Neural cell (in vitro differentiated cells): ENCODE data around the gene ZNF687. TPM values are rescaled to one million over a fixed set of nuclear protein-coding genes. Genes with fewer than 3 reads are reported as not detected.

ENCODE experiments used
- H2AFZ ChIP-seq: fragments of 200-600, 300-800 bp; sonication (generic), shearing (Covaris generic); 2 replicates; pipeline ENCODE4 v1.6.0; 2014; ENCODE audit warnings: low read depth, mild to moderate bottlenecking, antibody characterized with exemption, low read length, moderate library complexity
- H3F3A ChIP-seq: fragments of 200-600 bp; shearing (Covaris generic); 2 replicates; pipeline ENCODE4 v1.6.1; 2016; ENCODE audit warnings: mild to moderate bottlenecking, moderate library complexity, mixed read lengths, antibody characterized with exemption, low read length; ENCODE audit not compliant: insufficient read depth, poor library complexity, severe bottlenecking
- H3K27ac ChIP-seq: fragments of 200-600, 300-800 bp; sonication (generic), shearing (Covaris generic); 2 replicates; pipeline ENCODE4 v1.5.1; 2014; ENCODE audit warnings: mild to moderate bottlenecking, low read length, moderate library complexity
- H3K27me3 ChIP-seq: fragments of 300-800, 200-600 bp; sonication (generic), shearing (Covaris generic); 2 replicates; pipeline ENCODE4 v1.6.0; 2014; ENCODE audit warnings: mild to moderate bottlenecking, low read depth, low read length, moderate library complexity; ENCODE audit not compliant: insufficient read depth
- H3K36me3 ChIP-seq: fragments of 300-800, 200-600 bp; sonication (generic), shearing (Covaris generic); 2 replicates; pipeline ENCODE4 v1.5.1; 2014; ENCODE audit warnings: mild to moderate bottlenecking, antibody characterized with exemption, low read length, moderate library complexity; ENCODE audit not compliant: insufficient read depth
- H3K4me2 ChIP-seq: fragments of 300-800, 200-600 bp; sonication (generic), shearing (Covaris generic); 2 replicates; pipeline ENCODE4 v1.6.0; 2014; ENCODE audit warnings: mild to moderate bottlenecking, low read length
- H3K4me3 ChIP-seq: fragments of 300-800, 200-600 bp; sonication (generic), shearing (Covaris generic); 2 replicates; pipeline ENCODE4 v1.5.1; 2014; ENCODE audit warnings: mild to moderate bottlenecking, low read length, moderate library complexity
- H3K79me2 ChIP-seq: fragments of 200-600 bp; shearing (Covaris generic); replicated peaks from 2 replicates; pipeline ENCODE4 v1.6.0; 2014; ENCODE audit warnings: mild to moderate bottlenecking, low read length, moderate library complexity; ENCODE audit not compliant: insufficient read depth
- H3K9ac ChIP-seq: fragments of 300-800, 200-600 bp; sonication (generic), shearing (Covaris generic); 2 replicates; pipeline ENCODE4 v1.6.1; 2016; ENCODE audit warnings: mild to moderate bottlenecking, low read length, mixed read lengths
- H3K9me2 ChIP-seq: fragments of 200-600 bp; shearing (Covaris generic); 2 replicates; pipeline ENCODE4 v1.6.1; 2016; ENCODE audit warnings: mild to moderate bottlenecking, low read length, mixed read lengths; ENCODE audit not compliant: insufficient read depth
- H3K9me3 ChIP-seq: fragments of 200-600, 300-800 bp; sonication (generic), shearing (Covaris generic); 2 replicates; pipeline ENCODE4 v1.6.1; 2016; ENCODE audit warnings: mild to moderate bottlenecking, mixed run types, low read length, moderate library complexity, mixed read lengths
- H4K20me1 ChIP-seq: fragments of 200-600 bp; shearing (Covaris generic); 2 replicates; pipeline ENCODE4 v1.6.1; 2016; ENCODE audit warnings: mild to moderate bottlenecking, mixed run types; ENCODE audit not compliant: insufficient read depth
- CTCF ChIP-seq: fragments of 450-650 bp; IDR thresholded peaks from 2 replicates; pipeline ENCODE4 v1.5.1; 2014; ENCODE audit warnings: antibody characterized with exemption, mild to moderate bottlenecking, moderate library complexity; ENCODE audit not compliant: poor library complexity, severe bottlenecking
- EP300 ChIP-seq: fragments of 450-650 bp; conservative IDR thresholded peaks from 2 replicates; pipeline ENCODE4 v1.6.1; 2014; ENCODE audit warnings: antibody characterized with exemption, mild to moderate bottlenecking, moderate library complexity; ENCODE audit not compliant: poor library complexity, severe bottlenecking
- EZH2 ChIP-seq: fragments of 200-600, 300-800 bp; shearing (Covaris generic), sonication (generic); IDR thresholded peaks from 2 replicates; pipeline ENCODE4 v1.6.1; 2014; ENCODE audit warnings: antibody characterized with exemption, low read length, borderline replicate concordance, mild to moderate bottlenecking; ENCODE audit not compliant: insufficient read depth, poor library complexity, severe bottlenecking
- MXI1 ChIP-seq: fragments of 450-650 bp; conservative IDR thresholded peaks from 2 replicates; pipeline ENCODE4 v1.6.1; 2014; ENCODE audit warnings: antibody characterized with exemption, mild to moderate bottlenecking; ENCODE audit not compliant: poor library complexity, severe bottlenecking
- POLR2AphosphoS5 ChIP-seq: IDR thresholded peaks from 2 replicates; pipeline ENCODE4 v1.6.1; 2012
- RAD21 ChIP-seq: fragments of 450-650 bp; conservative IDR thresholded peaks from 2 replicates; pipeline ENCODE4 v1.6.1; 2014; ENCODE audit warnings: antibody characterized with exemption, mild to moderate bottlenecking, moderate library complexity
- SMC3 ChIP-seq: fragments of 450-650 bp; conservative IDR thresholded peaks from 2 replicates; pipeline ENCODE4 v1.6.1; 2014; ENCODE audit warnings: antibody characterized with exemption, mild to moderate bottlenecking, moderate library complexity; ENCODE audit not compliant: poor library complexity
- TAF1 ChIP-seq: IDR thresholded peaks from 2 replicates; pipeline ENCODE4 v1.6.1; 2012; ENCODE audit warnings: low read depth
- polyA plus RNA-seq: library from polyadenylated mRNA; depleted of rRNA; stranded (reverse); fragments of >200 nt; gene quantifications from 2 replicates; pipeline ENCODE4 v1.2.3, GENCODE V29; 2014
- TF ChIP-seq, protein P1 (sequence below): IDR thresholded peaks from 2 replicates; pipeline ENCODE4 v1.6.1; 2012; ENCODE audit warnings: borderline replicate concordance

Gene ZNF687
- polyA plus RNA-seq, 1 donor from 2014 or later, result 6.9 TPM

GRCh38 chr1:151311011-151311410 is 28.9 kb downstream of the ZNF687 start:
- Histone ChIP-seq H3K9me2 (no peaks in the 10 kb centered on the region), H2AFZ (no peak overlapping the region), H3K9ac (no peak overlapping the region), H3K36me3 (peaks cover 6% of the 10 kb centered on the region), H4K20me1 (no peaks in the 10 kb centered on the region), H3K9me3 (no peaks in the 10 kb centered on the region), H3K27me3 (no peaks in the 10 kb centered on the region), H3K79me2 (no peaks in the 10 kb centered on the region), H3K4me3 (no peak overlapping the region), H3K4me2 (no peak overlapping the region), H3F3A (no peaks in the 10 kb centered on the region), H3K27ac (no peak overlapping the region)
- TF ChIP-seq RAD21 (no peak), POLR2AphosphoS5 (no peak), SMC3 (no peak), CTCF (no peak), TAF1 (no peak), EP300 (no peak), EZH2 (no peak), MXI1 (no peak)
- TF ChIP-seq, protein P1, sequence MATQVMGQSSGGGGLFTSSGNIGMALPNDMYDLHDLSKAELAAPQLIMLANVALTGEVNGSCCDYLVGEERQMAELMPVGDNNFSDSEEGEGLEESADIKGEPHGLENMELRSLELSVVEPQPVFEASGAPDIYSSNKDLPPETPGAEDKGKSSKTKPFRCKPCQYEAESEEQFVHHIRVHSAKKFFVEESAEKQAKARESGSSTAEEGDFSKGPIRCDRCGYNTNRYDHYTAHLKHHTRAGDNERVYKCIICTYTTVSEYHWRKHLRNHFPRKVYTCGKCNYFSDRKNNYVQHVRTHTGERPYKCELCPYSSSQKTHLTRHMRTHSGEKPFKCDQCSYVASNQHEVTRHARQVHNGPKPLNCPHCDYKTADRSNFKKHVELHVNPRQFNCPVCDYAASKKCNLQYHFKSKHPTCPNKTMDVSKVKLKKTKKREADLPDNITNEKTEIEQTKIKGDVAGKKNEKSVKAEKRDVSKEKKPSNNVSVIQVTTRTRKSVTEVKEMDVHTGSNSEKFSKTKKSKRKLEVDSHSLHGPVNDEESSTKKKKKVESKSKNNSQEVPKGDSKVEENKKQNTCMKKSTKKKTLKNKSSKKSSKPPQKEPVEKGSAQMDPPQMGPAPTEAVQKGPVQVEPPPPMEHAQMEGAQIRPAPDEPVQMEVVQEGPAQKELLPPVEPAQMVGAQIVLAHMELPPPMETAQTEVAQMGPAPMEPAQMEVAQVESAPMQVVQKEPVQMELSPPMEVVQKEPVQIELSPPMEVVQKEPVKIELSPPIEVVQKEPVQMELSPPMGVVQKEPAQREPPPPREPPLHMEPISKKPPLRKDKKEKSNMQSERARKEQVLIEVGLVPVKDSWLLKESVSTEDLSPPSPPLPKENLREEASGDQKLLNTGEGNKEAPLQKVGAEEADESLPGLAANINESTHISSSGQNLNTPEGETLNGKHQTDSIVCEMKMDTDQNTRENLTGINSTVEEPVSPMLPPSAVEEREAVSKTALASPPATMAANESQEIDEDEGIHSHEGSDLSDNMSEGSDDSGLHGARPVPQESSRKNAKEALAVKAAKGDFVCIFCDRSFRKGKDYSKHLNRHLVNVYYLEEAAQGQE, result no peak

- H3K4me3 ChIP-seq, result no peak overlapping the region
- no peaks in the 10 kb centered on the region for H3K9me3 ChIP-seq
- H3K9ac ChIP-seq, result no peak overlapping the region
- TF ChIP-seq MXI1, result no peak
- TF ChIP-seq, protein P1, result no peak
- no peak for TF ChIP-seq TAF1
- no peak for TF ChIP-seq EZH2
- H3K9me2 ChIP-seq, result no peaks in the 10 kb centered on the region
- no peak overlapping the region for H3K27ac ChIP-seq
- no peaks in the 10 kb centered on the region for H3K36me3 ChIP-seq
- no peaks in the 10 kb centered on the region for H4K20me1 ChIP-seq
- no peaks in the 10 kb centered on the region for H3K79me2 ChIP-seq
- H2AFZ ChIP-seq, result no peak overlapping the region
- no peaks in the 10 kb centered on the region for H3K27me3 ChIP-seq
- H3K4me2 ChIP-seq, result no peak overlapping the region
- no peaks in the 10 kb centered on the region for H3F3A ChIP-seq
These were observed 29.7 kb downstream of the ZNF687 start for GRCh38 chr1:151311589-151312331.
